Measurements from ENCODE around the gene TFEB.

TFEB gene

DNA sequence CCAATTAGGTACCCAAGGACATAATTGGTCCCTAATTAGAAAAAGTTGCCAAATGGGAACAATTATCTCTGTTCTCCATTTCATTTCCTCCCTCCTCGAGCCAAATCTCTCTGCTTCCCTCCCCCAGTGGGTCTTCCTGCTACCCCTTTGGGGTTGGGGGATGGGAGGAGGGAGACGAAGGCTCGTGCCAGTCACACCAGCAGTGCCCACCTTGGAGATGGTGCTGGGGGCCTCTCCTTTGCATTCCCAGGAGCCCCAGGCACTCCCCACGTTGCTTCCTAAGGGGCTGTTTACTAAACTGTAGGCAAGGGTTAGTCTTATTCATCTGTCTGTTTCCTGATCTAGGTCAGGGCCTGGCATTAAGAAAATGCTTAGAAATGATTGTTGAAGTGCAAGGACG lies 64.0 kb downstream of the TFEB start:
- DNase-seq = no peak

DNA sequence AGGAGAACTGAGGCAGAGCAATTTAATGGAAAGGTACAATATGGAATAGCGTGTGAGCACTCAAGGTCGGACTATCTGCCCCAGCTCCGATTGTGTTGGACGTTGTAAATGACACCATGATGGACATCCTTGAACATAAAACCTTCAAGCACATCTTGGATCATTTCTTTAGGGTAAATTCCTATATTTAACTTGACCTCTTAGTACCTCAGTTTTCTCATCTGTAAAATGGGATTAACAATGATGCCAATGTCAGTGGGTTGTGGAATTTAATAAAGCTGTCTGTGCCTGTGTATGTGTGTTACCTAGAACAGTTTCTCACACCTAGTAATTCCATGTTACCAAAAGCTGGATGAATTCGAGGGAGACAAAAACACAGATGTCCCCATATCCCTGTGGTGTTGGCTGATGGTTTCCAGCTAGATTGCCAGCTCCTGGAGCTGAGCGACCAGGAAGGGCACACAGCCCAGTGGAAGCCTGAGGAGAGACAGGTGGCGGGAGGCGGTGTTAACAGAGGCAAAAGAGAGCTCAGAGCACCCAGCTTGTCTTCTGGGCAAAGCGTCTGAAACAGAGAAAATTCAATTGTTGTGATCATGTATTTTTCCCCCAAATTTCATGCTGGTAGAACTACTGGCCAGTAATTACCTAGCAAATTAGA lies 64.6 kb downstream of the TFEB start:
- DNase-seq = no peak

DNA sequence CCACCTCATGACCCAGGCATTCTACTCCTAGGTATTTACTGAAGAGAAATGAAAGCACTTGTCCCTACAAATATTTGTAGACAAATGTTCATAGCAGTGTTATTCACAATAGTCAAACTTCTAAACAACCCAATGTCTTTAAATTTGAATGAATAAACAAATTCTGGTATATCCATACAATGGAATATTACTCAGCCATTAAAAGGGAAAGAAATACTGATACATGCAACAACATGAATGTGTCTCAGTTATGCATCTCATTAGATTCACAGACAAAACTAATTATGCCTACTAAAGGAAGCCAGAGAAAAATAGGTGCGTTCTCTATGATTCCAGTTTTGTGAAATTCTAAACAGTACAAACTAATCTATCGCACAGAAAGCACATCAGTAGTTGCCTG lies 66.4 kb downstream of the TFEB start:
- DNase-seq = no peak

DNA sequence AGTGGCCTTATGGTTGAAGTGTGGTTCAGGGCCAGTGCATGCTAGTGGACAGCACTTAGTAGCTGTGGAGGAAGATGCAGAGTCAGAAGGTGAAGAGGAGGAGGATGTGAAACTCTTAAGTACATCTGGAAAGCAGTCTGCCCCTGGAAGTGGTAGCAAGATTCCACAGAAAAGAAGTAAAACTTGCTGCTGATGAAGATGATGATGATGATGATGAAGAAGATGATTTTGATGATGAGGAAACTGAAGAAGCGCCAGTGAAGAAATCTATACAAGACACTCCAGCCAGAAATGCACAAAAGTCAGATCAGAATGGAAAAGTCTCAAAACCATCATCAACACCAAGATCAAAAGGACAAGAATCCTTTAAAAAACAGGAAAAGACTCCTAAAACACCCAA lies 68.2 kb downstream of the TFEB start:
- no peak for DNase-seq

DNA sequence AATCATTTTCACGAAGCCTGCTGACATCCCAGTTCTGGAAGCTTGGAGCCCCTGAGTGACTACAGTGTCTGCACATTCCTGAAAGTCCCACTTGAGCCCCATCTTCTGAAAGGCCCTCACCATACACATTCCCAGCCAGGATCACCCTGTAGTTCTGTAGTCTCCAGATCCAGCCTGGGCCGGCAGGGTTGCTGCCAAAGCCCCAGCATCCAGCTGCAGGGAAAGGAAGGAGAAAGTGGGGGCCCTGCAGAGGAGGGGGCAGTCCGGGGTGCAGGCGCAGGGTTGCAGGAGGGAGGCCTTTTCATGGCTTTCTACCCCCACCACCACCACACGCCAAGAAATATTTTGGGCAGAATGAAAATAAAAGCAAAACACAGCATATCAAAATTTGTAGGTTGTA lies 71.1 kb downstream of the TFEB start:
- DNase-seq = no peak

DNA sequence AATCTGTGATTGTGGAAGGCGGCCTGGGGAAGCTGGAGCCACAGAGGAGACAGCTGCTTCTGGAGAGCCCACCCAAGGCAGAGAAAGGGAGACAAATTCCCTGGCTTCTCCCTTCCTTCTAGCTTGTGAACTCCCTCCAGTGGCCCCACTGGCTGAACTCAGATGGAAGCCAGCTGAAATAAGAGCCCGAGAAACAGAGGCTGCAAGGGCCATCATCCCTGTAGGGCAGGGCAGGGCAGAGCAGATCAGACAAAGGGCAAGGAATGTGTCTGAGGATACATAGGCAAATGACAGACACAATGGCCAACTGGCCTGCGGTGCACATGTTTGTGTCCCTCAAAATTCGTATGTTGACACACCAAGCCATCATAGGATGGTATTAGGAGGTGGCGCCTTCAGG lies 71.8 kb downstream of the TFEB start:
- no peak for DNase-seq

DNA sequence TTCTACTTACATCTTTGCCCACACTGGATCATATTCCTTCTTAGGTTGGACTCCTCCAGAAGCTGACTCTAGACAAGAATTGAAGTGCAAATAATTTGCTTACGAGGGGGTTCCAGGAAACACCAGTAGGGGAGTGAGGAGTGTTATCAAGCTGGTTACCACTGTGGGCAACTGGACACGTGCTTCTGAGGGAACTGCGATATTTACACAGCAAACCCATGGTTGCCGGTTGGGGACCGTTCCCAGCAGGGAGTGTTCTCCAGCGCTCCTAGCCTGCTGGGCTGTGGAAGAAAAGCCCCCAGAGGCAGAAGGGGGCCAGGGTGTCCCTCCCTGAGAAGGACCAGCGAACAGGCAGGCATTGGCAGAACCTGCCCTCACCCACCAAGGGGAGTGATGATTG lies 75.5 kb downstream of the TFEB start:
- no peak for DNase-seq

DNA sequence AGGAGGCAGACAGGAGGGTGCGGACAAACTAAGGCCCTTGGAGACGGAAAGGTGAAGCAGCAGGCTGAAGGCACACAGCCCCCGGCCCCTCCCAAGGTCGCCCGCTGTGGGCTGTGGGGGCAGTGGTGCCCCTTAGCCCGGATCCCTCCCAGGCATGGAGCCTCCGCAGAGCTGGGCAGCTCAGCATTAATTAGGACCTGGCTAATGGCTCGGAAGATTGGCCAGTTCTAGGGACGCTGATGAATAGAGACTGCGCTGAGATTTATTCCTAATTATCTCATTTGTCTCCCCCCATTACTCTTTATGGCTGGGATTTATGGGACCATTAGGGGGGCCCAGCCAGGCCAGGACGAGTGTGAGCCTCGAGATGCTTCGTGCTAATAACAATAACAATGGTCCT lies 76.8 kb downstream of the TFEB start:
- DNase-seq = no peak

DNA sequence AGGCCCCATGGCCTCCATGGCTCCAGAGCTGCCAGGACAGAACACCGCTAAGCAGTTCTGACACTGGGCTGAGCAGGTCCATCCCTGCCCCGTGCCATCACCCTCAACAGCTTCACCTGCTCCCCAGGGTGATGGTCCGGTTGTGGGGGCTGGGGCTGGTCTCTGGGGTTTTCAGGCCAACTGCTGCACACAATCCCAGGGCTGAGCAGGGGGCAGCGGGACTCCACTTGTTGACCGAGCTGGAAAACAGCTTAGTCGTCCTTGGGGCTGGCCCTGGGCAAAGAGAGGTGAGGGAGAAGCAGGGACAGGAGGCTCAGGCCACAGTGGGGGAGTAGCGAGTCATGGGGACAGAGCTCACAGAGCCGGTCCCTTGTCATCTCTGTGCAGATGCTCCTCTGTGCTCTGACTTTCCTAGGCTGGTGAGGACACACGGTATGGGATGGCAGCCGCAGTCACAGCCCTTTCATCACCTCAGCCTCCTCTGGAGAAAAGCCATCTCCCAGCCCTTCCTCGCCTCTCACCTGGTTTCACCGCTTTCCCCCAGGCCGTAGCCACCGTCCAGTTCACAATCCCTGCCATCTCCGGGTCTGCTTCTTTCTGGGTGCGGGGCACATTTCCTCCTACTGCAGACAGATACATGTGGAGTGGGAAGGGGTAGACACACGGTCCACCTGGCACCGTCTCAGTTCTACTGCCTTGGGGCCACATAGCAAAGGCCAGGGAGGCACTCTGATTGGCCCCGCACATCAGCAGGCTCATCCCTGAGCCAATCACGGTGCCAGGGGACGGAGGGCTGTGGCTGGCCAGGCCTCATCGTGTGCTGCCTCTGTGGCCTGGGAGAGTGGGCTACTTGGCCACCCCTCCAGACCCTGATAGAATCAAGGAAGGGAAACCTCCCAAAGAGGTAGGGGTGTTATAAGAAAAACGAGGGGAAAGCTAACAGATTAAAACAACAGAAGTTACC lies 78.0 kb downstream of the TFEB start:
- no peak for DNase-seq

DNA sequence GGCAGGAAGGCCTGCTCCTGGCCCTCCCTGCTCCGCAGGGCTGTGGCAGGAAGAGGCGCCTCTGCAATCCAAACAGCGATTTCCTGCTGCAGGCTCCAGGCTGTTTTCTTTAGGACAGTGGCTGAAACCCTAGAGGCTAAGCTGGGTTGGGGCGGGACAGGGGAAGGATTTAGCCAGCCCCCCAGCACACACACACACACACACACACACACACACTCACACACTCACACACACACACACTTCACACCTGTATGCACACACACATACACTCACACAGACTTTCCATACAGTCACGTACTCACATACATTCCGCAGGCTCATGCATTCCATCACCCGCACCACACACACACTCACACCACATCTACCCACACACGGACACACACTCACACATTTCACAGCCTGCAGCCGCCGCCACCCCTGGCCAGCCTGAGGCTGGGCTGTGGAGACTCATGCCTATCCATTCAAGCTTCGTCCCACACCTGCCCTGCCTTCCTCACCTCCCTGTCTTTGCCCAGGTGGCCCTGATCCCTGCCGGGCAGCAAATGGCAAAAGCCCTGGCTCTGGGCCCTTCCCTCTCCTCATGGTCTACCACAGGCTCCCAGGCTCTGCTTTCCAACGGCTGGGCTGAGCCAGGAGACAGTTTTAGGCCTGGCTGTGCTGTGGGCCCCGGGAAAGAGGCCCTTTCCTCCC lies 79.3 kb downstream of the TFEB start:
- DNase-seq = no peak

DNA sequence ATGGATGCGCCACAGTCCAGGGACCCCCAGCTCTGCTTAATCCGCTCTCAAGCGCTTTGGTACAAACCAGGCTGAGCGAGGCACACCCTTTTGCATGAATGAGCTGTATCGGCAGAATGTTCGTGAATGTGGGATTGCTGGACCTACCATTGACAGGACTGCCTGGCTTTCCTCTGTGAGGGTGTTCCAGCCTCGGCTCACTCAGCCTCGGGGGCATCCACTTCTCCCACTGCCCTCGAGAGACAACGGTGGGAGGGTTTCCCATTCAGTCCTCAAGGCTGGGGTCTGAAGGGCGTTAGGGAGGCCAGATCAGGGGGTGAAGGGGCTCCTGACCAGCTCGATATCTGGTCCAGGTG lies 79.8 kb downstream of the TFEB start:
- DNase-seq = no peak

DNA sequence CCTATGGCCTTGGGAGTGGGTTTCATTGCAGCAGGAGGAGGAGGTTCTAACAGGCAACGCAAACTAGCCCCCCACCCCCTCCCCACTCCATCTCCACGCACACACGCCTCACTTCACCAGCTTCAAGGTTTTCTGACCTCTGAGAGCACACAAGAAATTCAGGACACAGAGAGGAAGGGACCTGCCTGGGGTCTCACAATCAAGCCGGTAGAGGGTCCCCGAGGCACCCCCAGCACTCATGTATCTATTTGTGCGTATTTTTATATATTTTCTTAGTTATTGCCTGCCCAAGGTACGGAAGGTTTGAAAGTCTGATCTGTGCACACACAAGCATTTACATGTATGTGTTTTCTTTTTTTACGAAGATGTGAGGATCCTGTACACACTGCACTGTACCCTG lies 80.2 kb downstream of the TFEB start:
- no peak for DNase-seq

DNA sequence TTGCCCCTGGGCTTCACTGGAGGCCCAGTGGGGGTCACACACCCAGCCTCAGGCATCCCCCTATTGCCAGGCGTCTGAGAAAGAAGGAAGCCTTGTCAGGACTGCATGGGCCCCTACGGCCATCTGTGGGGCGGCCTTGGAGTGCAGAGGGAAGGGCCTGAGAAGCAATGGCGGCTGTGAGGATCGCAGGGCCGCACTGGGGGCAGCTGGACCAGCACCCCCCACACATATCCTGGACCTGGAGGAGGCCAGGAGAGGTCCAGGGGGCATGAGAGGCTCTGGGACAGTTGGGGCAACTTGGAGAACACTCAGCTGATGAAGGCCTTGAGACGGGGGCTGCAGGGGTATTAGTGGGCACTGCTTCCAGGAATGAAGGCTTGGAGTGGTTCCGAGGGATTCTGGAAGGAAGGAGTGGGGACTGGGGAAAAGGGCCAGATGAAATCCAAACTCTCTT lies 80.7 kb downstream of the TFEB start:
- DNase-seq = no peak

DNA sequence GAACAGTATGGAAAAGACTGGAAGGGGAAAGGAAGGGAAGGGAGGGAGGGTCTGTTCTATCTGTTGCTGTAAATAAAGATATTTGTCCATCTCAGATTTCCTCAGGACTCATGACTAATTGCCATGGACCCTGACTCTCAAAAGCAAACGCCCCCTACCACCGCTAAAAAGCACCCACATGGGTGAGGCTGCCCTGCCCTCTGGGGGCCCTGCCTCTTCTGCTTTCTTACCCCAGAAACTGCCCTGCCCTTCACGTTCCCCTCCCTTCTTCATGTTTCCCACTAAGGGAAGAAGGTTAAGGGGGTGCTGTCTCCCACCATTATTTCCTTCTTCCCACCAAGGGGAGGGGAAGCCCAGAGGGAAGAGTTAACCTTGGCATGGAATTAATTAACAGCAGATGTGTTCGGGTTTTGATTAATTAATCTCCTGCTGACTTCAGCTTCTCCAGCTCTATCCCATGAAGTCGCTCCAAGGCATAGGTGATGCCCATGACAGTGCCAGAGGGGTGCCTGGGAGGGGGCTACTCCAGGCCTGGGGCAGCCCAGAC lies 81.2 kb downstream of the TFEB start:
- no peak for DNase-seq

DNA sequence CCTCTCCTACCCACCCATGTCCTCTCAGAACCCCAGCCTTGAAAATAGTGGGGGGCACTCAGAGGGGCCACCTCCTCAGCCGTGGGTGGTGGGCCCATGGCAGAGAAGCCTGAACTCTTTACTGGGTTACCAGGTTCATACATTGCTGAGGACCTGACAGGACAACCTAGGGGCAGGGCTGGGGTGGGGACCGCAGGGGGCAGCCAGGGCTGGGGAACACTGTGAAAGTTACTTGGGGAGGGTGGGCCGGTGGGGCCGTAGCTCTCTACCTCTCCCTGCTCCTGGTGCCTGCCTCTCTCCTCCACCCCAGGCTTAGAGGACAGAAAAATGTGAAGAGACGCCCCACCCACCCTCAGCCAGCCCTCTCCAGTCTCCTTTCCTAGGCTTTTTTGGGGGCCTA lies 81.7 kb downstream of the TFEB start:
- DNase-seq = no peak

DNA sequence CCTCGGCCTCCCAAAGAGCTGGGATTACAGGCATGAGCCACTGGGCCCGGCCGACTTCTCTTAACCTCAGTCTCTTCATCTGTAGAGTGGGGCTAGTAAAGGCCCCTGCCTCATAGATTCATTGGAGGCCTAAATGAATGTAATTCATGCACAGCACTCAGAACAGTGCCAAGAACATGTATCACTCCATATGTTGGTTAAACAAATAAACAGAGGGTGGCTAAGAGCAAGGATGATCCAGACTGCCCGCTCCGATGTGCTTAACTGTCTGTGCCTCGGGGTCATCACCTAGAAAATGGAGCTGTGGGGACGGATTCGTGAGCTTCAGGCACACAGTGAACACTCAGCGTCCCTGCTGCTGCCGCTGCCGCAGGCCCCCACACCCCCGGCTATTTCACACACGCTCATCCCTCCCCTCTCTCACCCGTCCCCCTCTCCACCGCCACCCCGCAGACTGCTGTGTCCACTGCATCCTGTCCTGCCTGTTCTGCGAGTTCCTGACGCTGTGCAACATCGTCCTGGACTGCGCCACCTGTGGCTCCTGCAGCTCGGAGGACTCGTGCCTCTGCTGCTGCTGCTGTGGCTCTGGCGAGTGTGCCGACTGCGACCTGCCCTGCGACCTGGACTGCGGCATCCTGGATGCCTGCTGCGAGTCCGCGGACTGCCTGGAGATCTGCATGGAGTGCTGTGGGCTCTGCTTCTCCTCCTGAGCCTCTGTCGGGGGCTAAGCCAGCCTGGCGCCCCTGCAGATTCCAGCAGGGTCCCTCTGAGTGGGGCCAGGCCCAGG lies 82.3 kb downstream of the TFEB start:
- no peak for DNase-seq

DNA sequence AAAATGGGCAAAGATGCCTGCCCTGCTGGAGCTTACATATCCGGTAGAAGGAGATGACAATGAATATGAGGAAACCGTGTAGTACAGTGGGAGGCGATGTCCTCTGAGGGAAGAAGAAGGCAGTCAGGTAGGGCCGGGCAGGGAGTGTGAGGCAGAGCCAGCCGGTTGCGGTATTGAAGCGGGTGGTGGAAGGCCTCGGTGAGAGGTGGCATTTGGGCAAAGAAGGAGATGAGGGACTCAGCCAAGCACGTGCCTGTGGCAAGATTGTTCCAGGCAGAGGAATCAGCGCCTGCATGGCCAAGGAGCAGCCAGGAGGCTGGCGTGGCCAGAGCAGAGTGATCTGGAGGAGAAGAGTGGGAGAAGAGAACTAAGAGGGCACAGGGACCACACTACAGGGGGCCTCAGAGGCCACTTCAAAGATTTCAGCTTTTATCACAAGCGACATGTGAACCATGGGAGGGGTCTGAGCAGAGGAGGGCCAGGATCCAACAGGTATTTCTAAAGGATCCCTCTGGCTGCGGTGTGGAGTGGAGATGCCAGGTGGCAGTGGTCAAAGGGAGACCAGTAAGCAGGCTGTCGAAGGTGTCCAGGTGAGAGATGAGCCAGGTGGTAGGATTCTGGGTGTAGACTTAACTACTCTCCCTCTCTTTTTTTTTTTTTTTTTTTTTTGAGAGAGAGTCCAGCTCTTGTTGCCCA lies 83.3 kb downstream of the TFEB start:
- no peak for DNase-seq

DNA sequence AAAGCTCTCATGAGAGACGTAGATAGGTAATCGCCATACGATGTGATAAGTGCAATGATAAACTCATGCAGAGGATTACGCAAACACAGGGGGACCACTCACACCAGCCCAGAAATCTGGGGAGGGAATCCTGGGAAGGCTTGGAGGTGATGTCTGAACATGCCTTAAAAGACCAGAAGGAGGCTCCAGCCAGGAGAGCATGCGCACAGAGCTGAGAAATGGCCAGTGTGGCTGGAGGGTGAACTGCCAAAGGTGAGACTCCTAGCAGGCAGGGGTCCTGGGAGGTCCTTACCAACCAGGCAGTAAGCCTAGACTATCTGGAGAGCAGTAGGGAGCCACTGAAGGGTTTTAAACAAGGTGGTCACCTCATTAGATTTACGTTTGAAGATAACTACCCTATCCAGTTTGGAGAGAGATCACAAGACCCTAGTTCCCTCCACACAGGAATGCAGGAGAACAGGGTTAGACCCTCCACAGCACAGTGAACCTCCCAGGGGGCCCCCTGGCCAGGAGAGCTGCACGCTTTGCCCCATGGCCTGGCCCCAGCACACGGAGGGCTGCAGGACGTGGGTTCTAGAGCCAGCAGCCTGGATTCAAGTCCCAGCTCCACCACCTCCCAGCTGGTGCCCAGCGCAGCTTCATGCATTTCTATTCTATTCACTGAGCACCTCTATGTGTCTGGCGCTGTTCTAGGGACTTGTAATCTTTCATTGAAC lies 84.0 kb downstream of the TFEB start:
- no peak for DNase-seq

DNA sequence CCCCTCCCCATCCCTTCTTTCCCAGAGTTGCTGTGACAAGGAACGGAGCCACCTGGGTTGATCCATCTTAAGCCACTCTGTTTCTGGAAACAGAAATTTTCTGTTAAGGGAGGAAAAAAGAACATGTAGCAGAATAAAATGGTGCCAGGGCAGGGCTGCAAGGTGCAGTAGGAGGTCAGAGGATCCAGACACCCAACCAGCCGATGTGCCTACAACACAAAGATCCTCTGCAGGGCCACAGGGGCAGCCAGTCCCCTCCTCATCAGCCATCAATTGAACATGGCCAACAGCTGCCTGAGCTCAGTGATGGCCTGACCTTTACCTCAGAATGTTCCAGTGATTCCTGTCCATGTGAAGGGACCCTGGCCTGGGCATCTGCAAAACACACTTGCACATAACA lies 85.3 kb downstream of the TFEB start:
- no peak for DNase-seq

DNA sequence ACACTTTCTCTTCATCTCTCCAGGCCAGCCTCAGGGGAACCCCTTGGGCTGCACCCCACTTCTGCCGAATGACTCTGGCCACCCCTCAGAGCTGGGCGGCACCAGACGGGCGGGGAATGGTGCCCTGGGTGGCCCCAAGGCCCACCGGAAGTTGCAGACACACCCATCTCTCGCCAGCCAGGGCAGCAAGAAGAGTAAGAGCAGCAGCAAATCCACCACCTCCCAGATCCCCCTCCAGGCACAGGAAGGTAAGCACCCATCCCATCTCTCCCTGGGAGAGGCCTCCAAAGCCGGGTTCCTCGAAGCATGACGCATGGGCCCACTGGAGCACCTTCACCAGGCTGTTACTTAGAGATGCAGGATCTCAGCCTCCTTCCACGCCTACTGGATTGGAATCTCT lies 85.8 kb downstream of the TFEB start:
- no peak for DNase-seq

DNA sequence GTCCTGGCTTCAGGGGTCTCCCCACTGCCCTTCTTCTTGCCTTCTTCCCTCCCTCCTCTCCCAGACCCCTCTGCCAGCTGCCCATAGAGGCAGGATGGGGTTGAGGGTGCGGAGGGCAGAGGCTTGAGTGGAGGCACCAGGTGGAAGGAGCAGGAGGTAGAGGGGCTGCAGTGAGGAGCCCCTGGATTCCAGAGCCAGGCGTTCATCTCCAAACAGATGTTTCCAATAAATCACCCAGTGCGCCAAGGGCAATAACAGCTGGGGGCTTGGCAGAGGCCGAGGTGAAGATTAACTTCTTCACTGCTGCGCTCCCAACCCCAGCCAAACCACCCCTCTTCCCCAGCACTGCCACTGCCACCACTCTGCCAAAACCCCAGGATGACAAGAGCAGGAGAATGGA lies 86.5 kb downstream of the TFEB start:
- no peak for DNase-seq

Measured in CD4-positive, alpha-beta T cell treated with Interleukin-21 for 1 hour (primary cell).